Sciatic nerve (tissue), 2 donors: ENCODE results near the gene GPR137. TPM values are rescaled to one million over a fixed set of nuclear protein-coding genes. Genes with fewer than 3 reads are reported as not detected.
"Not testable (repeated sequence)": the region's sequence is repeated elsewhere in the genome, so short reads cannot be mapped to it uniquely, and the experiment has no call there.

Source experiments
- ATAC-seq: fragments of 200-7000 bp; cut with Tn5 transposase; one replicate; pipeline ENCODE4 v1.9.1; 2020; ENCODE audit warnings: mild to moderate bottlenecking, moderate library complexity
- DNase-seq: peaks from one replicate; pipeline ENCODE4 v3.0.0-alpha.2; 2020; ENCODE audit warnings: low spot score
- intact Hi-C: fragments of 100-400 bp; cut with DNase I; formaldehyde crosslinking; loops from one replicate; pipeline ENCODE4 v1.14.2; 2022
- total RNA-seq: library from RNA; stranded (reverse); fragmentation: NEBNext Ultra II Directional; extraction: Animal tissue kit (Norgen Biotek cat#: 25700); gene quantifications from one replicate; pipeline ENCODE4 v1.2.1, GENCODE V29; 2021
- donor health status: DM: no; HTN: no; CAD: no.
- donor health status: DM: no; HTN: no; CAD: no.

Gene GPR137, protein sequence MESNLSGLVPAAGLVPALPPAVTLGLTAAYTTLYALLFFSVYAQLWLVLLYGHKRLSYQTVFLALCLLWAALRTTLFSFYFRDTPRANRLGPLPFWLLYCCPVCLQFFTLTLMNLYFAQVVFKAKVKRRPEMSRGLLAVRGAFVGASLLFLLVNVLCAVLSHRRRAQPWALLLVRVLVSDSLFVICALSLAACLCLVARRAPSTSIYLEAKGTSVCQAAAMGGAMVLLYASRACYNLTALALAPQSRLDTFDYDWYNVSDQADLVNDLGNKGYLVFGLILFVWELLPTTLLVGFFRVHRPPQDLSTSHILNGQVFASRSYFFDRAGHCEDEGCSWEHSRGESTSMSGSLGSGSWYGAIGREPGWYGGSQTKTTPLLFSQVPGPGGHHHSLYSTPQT
- total RNA-seq: 34.4 TPM

DNA sequence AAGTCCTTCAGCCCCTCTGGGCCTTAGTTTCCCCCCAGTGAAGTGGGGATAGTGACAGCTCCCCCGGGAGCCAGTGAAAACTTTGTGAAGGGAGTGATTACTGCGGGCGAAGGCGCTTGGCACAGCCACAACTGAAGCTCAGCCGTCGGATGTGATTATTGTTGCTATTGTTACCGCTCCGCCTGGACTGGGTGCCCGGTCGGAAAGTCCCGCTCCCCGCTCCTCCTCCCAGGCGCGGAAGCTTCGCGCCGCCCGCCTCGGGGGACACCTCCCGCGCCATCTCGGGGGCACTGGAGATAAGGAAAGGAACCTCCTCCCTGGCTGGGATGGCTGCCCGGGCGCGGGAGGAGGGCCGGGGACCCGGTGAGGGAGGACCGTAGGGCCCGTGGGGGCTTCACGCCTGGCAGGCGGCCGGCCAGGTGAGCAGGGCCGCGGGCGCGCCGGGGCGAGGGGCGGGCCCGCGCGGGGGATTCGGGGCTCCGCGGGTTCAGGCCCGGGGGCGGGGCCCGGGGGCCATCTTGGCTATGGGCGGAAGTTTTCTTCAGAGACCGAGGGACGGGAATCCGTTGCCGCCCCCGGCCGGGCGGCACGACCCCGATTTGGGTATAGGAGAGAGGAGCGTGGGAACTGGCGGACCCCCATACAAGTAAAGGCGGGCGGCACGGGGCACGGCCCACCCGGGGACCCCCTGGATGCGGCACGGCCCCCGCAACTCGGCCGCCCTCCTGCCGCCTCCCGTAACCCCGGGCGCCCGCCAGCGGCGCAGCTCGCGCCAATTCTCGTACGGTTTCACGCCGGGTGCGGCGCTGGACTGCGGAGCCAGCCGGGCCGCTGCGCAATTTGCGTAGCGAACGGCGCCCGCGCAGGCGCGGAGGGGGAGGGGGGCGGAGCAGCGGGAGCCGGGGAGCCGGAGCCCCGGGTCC, at the start of gene GPR137:
Gene GPR137, plus strand, starts transcription at position 887 of the 923 bp plus-strand sequence. CDS start 677 bp downstream, outside the sequence.
- DNase-seq (peak; percentile 93), ATAC-seq (peak; percentile 59)
- intact Hi-C loops: no loop called here

DNA sequence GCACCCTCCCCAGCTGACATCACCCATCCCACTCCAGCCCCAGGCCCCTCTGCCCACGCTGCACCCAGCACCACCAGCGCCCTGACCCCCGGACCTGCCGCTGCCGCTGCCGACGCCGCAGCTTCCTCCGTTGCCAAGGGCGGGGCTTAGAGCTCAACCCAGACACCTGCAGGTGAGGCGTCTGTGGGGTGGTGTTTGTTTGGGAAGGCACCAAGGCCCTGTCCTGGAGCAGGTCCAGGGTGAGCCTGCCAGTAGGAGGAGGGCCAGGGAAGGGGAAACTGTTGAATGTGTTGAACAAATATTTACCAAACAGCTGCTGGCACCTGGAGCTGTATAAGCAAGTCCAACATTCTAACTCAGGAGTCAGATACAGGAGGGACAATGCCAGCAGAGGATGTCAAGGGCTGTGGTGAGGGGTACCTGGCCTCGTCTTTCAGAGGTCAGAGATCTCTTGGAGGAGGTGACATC, 48.1 kb upstream of the GPR137 start:
- intact Hi-C loops: no loop called here
- DNase-seq: no peak
- ATAC-seq: no peak

DNA sequence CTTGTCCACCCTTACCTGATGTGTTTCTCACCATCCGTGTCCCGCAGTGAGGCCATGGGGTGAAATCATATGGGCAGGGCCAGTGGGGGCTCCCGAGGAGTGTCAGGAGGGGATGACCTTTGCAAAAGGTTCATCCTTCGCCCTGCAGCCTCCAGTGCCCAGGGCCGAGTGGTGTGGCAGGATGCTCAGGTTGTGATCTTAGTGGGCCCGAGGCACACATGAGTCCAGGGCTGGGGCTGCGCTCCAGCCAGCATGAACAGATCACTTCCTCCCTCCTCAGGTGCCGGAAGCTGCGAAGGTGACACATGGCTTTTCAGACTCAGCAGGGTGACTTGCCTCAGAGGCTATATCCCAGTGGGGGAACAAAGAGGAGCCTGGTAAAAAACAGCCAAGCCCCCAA, 47.6 kb upstream of the GPR137 start:
- intact Hi-C loops: no loop called here
- ATAC-seq (no peak), DNase-seq (no peak)

DNA sequence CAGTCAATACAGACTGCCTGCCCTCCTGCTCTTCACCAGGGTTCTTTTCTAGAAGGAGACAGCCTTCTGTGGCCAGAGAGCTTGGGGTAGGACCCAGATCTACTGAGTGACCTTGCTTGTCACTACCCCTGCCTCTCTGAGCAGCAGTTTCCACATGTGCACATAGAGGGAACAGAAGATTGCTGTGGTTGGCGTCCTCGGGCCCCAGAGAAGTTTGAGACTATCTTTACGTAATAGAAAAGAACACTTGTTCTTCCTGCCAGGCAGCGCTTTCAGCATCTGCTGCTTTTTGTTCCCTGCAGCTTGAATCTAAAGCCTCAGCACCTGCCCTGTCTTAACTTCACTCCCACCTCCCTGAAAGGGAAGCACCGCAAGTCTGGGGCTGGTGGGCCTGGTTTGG, 46.6 kb upstream of the GPR137 start:
- ATAC-seq (no peak), DNase-seq (no peak)
- intact Hi-C loops: no loop called here

DNA sequence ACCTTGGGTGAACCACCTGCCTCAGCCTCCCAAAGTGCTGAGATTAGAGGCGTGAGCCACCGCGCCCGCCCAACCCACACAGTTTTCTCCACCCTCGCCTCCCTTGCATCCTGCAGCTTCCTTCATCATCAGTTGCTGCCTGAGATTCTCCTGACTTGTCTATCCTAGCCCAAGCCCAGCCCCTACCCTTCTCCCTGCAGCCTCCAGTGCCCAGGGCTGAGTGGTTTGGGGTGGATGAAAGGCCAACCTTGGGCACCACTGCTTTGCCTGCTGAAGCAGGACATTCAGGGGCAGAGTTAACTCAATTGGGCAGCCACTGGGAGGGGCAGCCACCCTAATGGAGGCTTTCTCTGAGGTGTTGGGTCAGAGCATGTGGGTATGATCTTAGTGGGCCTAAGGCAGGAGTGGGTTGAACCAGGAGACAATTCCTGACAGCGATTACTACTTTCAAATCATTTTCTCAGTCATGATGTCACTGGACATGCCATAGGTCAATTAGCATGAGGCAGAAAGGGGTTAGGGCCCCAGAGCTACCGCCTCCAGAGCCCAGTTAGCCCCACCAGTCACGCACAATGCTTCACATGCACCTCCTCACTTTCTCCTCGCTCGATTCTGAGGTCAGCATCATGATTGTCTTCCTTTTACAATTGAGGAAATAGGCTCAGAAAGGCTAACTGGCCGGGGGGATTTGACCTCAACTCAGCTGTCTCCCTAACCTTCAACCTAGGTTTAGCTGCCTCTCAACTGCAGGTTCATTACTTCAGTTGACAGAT, 45.8 kb upstream of the GPR137 start:
- intact Hi-C loops: no loop called here
- DNase-seq (no peak), ATAC-seq (no peak)

DNA sequence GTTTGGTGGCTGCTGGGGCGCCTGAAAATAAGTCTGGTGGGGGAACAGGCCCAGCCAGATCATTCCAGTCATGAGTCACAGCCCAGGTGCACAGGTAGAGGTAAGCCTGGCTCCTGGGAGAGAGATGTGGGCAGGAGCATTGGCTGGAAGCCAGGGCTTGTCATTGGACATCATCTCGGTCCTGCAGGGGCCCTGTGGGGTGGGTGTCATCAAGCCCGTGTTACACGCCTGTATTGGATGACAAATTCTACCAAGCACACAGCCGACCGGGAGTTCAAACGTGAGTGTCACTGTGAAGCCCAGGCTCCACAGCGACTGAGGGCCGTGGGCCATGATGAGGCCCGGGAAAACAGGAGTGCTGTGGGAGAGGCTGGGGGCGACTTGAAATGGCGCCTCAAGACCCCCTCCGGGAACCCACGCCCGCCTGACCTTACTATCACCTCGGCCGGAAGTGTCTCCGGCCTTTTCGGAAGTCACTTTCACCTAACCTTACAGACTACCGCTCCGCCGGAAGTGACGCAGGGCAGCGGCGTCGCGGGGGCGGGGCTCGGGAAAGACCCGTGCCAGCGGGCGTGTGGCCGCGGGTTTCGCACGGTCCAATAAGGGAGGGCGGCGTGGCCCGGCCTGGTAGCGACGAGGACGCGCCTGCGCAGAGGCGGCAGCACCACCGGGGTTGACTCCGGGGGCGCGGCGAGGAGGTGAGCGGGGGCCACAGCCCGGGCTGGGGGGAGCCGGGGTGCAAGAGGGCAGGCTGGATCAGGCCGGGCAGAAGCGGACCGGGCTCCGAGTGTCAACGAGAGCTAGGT, 45.0 kb upstream of the GPR137 start, which contains the start of gene FKBP2:
Gene FKBP2, plus strand, starts transcription at position 661 of the 806 bp plus-strand sequence. CDS start 1,293 bp downstream, outside the sequence.
- ATAC-seq: peak; percentile 84
- DNase-seq: peak; percentile 98
- intact Hi-C loops: no loop called here

DNA sequence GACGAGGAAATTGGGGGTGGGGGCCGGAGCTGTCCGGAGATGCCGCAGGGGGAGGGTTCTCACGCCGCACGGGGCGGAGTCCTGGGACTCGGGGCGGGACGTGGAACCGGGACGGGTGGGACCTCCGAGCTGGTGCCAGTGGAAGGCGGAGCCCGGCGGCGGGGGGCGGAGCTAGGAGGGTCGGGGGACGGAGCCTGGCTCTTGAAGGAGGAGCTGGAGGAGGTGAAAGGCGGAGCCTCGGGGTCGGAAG, 44.5 kb upstream of the GPR137 start:
- ATAC-seq: peak; percentile 92
- DNase-seq: peak; percentile 100
- intact Hi-C loops: no loop called here

DNA sequence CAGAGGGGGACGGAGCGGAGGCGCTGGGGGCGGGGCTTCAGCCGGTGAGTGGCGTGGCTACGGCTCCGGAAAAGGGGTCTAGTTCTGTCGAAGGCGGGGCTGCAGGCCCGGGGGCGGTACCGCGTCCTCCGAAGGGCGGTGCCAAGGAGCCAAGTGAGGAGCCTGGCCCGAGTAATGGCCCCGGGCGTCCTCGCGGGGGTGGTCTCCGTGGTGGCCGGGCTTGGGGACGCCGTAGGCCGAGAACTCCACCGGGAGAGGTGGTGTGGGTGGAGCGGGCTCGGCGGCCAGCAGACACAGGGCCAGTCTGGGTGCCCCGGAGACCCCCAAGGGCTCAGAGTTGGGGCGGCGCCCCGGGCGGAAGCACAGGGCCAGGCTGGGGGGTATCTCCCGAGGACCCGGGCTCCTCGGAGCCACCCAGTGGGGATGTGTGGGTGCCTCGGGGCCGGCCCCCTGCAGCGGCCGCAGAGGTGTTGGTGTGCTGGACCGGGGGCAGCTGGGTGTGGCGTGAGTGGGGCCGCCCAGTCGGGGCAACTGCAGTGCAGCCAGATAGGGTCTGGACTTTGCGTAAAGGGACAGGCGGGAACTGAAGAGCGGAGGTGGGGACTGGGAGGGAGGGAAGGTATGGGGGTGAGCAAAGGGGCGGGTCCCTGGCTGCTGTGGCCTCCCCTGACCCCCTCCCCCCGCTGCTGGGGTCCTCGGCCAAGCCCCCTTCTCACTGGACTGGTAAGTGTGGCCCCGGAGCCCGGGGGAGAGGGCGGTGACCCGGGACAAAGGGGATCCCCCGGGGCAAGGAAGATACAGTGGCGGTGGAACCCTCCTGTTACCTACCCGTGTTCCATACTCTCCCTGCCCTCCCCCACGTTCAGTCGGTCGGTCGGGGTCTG, 43.9 kb upstream of the GPR137 start:
- ATAC-seq: peak; percentile 7
- peak; percentile 82 for DNase-seq
- intact Hi-C loops: no loop called here

DNA sequence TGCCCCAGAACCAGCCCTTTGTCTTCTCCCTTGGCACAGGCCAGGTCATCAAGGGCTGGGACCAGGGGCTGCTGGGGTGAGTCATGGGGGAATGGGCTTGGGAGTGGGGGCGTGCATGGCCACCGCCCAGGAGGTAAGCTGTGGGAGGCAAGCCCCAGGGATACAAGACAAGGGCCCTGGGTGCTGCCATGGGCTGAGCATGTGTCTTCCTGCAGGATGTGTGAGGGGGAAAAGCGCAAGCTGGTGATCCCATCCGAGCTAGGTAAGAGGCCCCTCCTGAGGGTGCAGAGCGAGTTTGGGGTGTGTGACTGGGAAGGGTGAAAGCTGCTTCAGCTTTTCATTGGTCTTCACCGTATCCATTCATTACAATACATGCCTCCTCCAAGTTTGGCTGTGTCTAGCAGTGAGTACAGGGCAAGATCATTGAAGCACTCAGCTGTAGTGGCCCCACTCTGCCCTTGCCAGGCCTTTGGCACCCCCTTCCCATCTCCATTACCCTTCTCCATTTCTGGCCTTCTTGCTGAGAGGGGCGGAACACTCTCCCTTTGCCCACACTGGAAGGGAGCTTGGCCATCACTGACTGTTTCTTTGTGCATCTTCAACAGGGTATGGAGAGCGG, 42.3 kb upstream of the GPR137 start:
- intact Hi-C loops: no loop called here
- DNase-seq (no peak), ATAC-seq (no peak)

DNA sequence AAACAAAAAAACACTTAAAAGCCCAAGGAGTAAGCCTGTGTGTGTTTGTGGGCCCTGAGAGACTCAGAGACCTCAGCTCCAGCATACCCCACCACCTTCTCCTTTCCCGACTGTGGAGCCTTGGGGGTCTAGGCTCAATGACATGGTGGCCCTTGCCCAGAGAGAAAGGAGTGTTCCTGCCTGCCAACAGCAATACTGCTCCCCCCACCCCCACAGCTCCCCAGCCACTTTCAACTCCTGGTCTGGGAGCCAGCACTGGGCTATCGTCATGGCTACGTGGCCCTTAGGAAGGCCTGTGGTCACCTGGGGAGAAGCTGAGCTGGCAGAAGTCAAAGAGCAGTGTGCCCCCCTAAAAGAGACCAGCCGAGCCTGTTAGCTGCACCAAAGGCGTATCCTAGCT, 41.5 kb upstream of the GPR137 start:
- intact Hi-C loops: no loop called here
- DNase-seq (no peak), ATAC-seq (no peak)

DNA sequence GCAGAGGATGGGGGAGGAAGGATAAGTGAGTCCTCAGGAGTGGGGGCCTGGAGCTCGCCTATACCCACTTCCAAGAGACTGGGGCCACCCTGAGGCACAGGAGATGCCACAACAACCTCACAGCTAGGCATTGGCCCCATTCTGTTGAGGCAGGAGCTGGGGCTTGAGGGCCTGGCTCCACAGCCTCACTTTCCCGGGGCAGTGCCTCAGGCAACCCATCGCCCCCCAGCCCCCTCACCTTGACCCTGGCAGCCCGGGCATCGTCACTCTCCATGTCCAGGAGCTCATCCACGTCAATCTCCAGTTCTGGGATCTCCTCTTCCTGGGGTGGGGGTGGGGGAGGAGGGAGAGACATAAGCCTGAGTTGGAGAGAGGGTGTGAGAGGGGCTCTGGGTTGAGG, 40.7 kb upstream of the GPR137 start:
- intact Hi-C loops: no loop called here

DNA sequence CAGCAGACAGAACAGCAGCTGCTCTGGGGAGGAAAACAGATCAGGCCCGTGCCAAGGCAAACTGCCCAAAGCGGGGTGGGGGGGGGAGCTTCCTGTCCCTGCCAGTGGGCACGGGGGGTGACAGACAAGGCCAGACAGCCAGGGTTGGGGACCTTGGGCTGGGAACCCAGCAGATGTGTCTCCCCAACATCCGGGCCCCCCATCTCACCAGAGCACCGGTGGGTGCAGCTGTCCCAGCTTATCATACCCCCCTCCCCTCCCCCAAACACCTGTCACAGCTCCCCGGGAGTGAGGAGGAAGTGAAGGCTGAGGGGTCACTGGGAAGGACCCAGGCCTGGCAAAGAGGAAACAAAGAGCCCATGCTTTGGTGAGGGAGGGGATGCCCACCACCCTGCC, 40.2 kb upstream of the GPR137 start:
- no peak for ATAC-seq
- DNase-seq: peak; percentile 77

More for the DNA sequence above, 40.7 kb upstream of the GPR137 start:
- ATAC-seq: no peak
- DNase-seq: no peak

DNA sequence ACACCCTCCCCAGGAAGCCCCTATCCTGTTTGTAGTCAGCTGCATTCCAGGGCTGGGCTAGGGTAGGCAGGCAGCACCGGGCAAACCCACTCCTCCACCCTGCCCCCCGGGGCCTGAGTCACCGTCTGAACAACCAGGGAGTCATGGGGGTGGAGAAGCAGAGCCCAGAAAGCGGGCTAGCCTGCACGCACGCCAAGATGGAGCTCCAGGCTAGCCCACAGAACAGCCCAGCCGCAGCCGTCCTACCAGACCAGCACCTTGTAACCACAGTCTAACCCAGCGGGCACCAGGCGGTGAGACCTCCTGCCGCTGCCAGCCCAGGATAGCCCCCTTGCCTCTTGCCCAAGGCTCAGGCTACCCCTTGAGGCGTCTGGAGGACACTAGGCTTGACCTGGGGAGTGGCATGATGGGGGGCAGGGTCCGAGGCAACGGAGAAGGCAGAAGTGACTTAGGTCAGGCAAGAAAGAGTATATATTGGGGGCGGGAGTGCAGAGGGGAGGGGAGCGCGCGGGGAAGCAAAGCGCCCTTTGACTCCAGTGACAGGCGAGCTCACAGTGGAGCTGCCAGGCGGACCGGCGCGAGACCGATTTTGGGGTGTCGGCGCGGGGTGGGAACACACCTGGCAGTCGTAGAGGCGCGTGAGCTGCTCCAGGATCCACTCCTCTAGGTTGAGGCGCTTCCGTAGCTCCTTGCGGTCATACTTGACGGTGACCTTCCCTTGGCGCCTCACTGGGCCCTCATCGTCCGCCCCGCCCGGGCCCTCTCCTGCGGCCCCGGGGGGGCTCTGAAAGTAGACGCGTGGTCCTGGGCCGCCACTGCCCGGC, 39.6 kb upstream of the GPR137 start:
- intact Hi-C loops: no loop called here
- no peak for ATAC-seq
- DNase-seq: peak; percentile 82

More for the DNA sequence above, 40.2 kb upstream of the GPR137 start:
- intact Hi-C loops: no loop called here

DNA sequence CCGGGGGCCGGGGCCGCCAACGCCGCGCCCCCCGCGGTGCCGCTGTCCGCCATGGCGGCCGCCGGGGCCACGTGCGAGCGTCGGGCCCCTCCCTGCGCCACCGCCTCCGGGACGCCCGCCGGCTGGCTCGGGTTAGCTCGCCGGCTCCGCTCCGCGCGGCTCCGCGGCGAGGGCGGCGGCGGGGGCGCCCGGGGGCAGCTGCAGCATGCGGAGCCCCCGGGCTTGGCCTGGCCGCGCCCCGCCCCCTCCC, 39.1 kb upstream of the GPR137 start:
- DNase-seq, intact Hi-C loops, ATAC-seq: not testable (repeated sequence)

DNA sequence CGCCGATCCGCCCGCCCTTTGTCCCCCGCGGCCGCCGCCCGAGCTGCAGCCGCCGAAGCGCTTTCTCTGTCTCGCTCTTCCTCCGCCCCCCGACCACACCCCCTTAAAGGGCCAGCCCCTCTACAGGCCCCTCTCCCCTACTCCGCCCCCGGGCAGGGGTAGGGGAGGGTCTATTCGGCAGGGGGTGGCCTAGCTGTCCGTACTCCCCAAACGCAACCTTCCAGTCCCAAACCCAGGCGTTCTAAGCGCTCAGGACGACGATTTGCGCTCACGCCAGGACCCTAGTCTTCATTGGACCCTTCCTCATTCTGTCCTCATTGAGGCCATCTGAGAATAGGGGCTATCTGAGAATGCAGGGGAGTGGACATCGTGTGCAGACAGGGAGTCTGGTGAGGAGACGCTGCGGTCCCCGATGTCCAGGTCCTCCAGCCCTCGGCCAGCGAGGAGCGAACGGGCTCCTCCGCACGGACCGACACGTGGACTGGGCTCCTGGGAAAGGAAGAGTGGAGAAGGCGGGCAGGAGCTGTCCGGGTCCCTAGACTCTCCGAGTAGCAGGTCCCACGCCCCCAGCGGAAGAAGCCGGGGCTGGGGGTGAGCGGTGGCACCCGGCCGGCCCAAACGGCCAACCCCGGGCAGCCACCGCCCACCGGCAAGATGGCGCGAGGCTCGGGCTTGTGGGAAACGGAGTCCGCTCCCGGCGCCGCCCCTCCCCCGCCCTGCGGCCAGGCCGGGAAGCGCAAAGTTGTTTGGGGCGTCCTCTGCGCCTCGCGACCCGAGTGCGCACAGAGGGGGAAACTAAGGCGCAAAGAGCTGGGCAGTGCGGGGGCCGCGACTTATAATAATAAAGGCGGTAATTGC, 38.5 kb upstream of the GPR137 start, which contains the start of gene PPP1R14B:
Gene PPP1R14B, minus strand, starts transcription at position 73 of the 858 bp plus-strand sequence. CDS start 270 bp downstream, outside the sequence.
- ATAC-seq: peak; percentile 80
- intact Hi-C loops: no loop called here
- peak; percentile 92 for DNase-seq
